Stimulated activated CD4-positive, alpha-beta T cell treated with anti-CD3 and anti-CD28 coated beads, TNF-alpha, amount 100 ng/mL, for 24 hours (primary cell): Measurements from ENCODE around the gene GREB1.
"Not testable (repeated sequence)": the region's sequence is repeated elsewhere in the genome, so short reads cannot be mapped to it uniquely, and the experiment has no call there.

ENCODE experiments used
- DNase-seq, 3 experiments: peaks; one replicate each; pipeline ENCODE4 v3.0.0-alpha.2; 2020; ENCODE audit warnings: low read depth in 3 of 3

GREB1 gene

GRCh38 chr2:11634584-11634983 lies 100.7 kb downstream of the GREB1 start:
- no peak for DNase-seq

DNA sequence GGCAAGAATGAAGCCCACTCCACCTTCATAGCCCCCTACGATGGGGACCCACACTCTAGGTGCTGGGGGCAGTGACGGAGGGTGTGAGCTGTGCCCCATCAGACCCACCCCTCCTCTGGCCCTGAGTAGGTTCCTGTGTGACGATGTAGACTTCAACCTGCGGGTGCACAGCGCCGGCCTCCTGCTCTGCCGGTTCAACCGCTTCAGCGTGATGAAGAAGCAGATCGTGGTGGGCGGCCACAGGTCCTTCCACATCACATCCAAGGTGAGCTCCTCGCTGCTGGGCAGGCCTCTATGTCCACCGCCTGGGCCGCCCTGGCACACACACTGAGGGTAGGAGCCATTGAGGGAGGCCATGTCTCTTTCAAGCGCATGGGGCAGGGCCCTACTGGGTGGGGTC lies 101.3 kb downstream of the GREB1 start:
- no peak for DNase-seq

GRCh38 chr2:11636593-11637295 lies 102.9 kb downstream of the GREB1 start:
- DNase-seq: no peak

DNA sequence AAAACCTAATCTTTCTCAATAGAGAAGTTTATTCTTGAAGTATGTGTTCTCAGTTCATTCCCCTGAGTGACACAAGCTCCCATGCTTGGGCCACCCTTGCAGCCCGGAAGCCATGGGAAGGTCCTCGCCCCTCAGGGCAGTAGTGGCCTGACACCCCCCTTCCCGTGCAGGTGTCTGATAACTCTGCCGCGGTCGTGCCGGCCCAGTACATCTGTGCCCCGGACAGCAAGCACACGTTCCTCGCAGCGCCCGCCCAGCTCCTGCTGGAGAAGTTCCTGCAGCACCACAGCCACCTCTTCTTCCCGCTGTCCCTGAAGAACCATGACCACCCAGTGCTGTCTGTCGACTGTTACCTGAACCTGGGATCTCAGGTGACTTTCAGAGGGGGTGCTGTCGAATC lies 103.7 kb downstream of the GREB1 start:
- DNase-seq: no peak

DNA sequence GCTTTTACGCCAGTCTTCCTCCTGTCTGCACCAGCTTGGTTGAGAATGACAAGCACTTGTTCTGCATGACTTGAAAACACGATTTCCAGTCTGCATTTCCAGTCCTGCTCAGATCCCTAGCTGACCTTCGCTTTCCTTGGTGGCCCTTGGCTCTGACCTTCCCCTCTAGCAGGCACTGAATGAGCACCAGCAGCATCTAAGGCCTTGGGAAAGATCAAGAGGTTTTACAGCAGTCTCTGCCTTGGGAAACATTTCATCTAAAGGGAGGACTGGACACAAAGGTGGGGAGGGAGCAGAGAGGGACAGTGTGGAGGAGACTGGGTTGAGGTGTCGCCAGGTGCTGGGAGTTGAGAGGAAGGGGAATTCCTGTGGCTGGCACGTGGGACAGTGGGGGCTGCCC lies 105.7 kb downstream of the GREB1 start:
- DNase-seq: no peak

GRCh38 chr2:11640132-11640531 lies 106.3 kb downstream of the GREB1 start:
- DNase-seq: no peak

DNA sequence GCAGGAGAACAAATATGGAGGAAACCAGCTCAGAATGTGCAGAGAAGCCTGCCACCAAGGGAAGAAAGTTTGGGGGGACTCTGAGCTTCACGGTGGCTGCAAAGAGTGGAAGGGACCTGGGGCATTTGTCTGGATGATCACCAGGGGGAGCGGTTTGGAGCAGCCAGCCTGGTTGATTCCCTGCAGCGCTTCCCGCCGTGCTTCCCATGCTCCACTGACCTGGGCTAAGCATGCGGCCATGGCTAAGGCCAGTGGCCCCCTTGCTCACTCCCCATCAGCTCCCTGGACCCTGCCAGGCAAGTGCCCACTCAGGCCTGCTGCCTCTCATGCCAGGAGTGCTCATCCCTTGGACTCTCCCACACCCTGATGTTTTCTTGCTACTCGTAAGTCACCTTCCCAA lies 109.1 kb downstream of the GREB1 start:
- DNase-seq: no peak

DNA sequence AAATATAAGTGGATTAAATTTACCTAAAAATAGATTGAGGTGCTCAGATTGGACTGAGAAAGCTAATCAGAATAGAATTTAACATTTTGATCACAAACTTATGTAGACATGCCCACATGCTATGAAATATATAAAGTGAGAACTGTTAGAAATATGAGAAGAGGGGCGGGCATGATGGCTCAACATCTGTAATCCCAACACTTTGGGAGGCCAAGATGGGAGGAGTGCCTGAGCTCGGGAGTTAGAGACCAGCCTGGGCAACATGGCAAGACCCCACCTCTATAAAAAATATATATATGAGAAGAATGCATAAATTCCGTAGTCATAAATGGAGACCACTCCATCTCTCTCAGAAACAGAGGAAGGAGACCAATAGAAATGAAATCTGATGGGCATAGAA lies 110.4 kb downstream of the GREB1 start:
- no peak for DNase-seq

GRCh38 chr2:11646530-11646929 lies 112.7 kb downstream of the GREB1 start:
- no peak for DNase-seq

GRCh38 chr2:11647834-11648600 lies 114.2 kb downstream of the GREB1 start:
- DNase-seq: no peak

DNA sequence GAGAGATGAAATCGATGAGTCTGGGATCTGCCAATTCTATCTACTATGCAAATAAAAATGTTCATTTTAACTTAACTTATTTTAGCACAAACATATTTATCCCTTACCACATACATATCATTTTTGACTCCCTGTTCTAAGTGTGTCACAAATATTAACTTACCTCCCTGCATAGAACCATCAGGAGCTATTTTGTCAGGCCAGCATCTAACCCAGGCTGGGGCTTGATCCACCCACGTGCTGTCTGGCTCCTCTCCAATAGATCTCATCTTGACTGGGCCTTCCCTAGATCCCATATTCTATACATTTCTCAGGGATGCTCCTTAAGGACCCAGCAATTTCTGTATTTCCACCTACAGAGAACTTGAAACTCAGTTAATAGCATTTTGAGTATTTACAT lies 115.2 kb downstream of the GREB1 start:
- no peak for DNase-seq

DNA sequence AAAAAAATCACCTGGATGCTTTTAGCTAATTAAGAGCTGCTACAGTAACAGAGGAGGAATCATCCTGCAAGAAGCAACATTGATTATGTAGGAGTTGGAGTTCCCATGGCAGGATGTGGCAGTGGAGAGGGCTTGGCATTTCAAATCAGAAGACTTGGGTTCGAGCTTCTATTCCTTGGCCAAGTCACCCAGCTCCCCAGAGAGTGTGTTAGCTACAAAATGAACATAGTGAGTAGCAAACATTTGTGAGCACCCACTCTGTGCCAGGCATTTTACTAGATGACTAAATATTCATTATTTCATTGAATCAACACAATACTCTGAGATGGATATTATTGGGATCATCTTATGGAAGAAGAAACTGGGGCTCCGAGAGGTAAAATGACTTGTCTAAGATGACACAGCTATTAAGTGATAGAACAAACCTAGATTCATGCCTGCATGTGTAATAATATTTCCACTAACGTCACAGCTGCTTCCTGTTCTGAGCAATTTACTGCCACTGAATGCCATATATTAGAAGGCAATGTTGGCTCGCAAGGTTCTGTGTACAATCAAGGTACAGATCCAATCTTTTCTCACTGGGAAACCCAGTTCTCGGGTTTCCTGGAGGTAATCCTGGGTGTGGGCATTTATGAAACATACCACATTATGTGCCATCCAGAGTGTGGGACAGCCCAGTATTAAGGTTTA lies 118.2 kb downstream of the GREB1 start:
- no peak for DNase-seq

DNA sequence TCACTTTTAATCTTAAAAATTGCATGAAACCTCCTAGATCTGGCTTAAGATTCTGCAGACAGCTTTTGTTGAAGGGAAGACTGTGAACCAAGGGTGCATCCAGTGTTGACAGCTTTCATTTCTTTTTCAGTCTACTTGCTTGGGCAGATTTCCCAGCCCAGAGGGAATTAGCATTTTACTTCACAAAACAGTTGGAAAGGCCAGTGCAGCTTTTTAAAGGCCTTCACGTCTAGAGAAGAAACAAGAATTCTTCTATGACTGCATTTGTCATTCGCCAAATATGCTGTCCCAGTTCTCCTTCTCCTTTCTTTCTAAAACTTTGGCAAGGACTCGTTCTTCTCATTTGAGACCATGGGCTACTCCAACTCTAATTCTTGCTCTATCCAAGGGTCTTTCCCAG lies 118.7 kb downstream of the GREB1 start:
- no peak for DNase-seq

DNA sequence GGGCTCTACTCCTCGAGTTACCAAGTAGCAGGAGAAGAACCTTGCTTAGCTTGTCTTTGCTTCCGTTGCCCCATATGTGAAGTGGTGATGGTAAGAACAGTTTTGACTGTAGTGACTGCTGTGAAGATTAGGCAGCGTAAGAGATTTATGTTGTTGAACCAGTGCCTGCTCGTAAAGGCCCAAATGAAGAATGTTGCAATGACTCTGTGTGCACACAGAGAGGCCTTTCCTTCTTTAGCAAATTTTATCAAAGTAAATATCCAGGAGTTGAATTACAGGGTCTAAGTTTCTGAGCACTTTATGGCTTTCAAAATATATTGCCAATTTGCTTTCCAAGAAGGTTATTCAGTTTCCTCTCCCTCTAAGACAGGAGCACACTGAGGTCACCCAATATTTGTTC lies 121.7 kb downstream of the GREB1 start:
- no peak for DNase-seq

DNA sequence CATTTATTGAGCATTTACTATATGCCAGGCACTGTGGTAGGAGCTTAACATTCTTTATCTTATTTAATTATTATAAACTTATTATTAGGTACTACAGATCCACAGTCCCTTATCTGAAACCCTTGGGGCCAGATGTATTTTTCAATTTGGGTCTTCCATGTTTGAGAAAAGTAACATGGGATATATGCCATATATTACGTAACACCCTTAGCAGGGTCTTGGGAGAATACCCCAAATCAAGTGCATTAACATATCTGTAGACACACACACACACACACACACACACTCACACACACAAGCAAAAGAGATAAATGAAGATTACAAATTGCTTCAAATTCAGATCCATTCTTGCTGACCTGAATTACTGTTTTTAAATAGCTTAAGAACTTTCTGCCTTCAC lies 122.4 kb downstream of the GREB1 start:
- DNase-seq: no peak

GRCh38 chr2:11656671-11657101 lies 122.8 kb downstream of the GREB1 start:
- DNase-seq: no peak

DNA sequence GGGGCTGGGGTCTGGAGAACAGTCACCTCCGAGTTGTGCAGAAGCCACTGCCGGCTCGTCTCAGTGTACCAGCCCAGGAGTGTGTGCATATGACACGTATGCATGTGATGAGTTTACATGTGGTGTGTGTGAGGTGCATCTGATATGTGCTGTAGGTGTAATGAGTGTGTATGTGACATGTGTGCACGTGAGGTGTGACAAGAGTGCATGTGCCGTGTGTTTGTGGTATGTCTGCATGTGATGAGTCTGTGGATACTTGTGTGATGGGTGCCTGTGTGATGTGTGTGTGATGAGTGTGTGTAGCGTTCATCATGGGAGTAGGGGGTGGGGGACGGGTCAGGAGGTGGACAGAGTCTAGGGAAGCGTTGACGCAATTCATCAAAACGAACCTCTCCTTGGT lies 123.3 kb downstream of the GREB1 start:
- no peak for DNase-seq

GRCh38 chr2:11657646-11658045 lies 123.8 kb downstream of the GREB1 start:
- DNase-seq: no peak

DNA sequence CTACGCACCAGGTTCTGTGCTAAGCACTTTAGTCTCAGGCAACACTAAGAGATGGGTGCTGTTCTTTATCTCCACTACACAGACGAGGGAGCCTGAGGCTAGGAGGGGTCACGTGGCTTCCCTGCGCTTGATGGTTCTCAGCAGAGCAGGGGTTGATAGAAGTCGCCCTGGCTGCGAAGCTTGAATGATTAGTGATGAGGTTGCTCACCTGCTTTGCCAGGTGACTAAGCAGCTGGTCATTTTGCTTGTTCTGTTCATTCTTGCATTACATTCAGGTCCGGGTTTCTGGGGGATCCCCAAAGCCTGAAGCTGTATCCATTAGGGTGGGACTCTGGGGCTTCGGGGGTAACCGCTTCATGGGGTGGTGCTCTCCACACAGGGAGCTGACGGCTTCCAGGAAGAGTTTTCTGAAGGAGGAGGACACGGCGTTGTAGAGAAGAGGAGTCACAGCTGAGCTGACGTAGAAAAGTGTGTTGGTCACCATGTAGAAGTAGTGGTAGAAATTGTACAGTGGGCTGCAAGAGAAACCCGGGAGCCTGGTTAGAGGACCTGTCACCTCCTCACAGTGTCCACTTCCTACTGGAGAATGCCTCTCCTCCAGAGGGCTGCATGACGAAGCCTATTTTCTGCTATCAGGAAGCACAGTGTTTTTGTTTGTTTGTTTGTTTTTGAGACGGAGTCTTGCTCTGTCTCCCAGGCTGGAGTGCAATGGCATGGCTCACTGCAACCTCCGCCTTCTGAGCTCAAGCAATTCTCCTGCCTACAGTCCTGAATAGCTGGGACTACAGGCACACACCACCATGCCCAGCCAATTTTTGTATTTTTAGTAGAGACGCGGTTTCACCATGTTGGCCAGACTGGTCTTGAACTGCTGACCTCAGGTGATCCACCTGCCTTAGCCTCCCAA lies 124.6 kb downstream of the GREB1 start:
- DNase-seq: no peak

- no peak for DNase-seq
Measured at GRCh38 chr2:11659115-11659475, 125.2 kb downstream of the GREB1 start.

DNA sequence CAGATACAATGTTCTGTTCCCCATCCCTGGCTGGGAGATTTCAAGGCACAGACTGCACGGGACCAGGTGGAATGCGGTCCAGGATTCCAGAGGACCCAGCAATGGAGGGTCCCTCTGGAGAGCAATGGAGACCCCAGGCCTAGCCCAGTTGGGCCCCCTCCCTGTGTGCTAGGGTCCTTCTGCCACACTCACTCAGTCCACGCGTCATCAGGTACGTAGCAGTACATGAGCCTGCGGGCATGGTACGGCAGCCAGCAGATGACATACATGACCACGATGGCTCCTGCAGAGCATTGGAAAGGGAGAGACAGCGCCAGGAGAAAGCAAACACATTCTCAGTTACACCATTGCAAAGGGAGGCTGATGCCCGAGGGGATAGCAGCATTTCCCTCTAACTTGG lies 126.0 kb downstream of the GREB1 start:
- DNase-seq: no peak

- not testable (repeated sequence) for DNase-seq
Measured at GRCh38 chr2:11660396-11660795, 126.6 kb downstream of the GREB1 start.
